ENCODE results near the gene UGT1A8. TPM values are rescaled to one million over a fixed set of nuclear protein-coding genes. Genes with fewer than 3 reads are reported as not detected.

Gene UGT1A8
- polyA plus RNA-seq, 2 of the 4 experiments (the other 2 are of a cell fraction) = 0.22 TPM; not detected in 1

DNA sequence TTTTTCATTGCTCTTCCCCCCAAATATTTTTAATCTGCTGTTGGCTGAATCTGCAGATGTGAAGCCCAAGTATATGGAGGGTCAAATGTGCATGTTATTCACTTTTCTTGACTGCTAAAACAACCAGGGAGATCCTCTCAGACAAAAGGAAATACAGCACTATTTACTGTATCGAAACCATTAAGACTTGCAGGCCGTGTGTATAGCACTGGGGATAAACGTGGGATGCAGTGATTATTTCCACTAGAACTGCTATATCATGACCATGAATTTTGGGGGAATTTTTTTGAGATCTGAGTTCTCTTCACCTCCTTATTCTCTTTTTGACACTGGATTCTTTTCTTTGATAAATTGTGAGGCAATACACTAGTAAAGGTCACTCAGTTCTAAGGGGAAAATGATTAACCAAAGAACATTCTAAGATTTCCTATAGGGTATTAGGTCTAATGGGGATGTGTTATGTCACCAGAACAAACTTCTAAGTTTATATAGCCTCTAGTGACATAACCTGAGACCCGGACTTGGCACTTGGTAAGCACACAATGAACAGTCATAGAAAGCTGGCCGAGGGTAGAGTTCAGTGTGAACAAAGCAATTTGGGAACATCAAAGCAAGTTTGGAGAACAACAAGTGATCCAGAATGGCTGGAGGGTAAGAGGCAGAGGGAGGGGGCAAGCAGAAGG is 127.8 kb downstream of the UGT1A8 start (continued):
- TF ChIP-seq KDM5A (IDR thresholded peaks at IDR 0.05) (no peak), EHF (CRISPR knock-in tag; IDR thresholded peaks at IDR 0.05) (no peak), HDAC2 (IDR thresholded peaks at IDR 0.05) (no peak), HMGXB4 (CRISPR knock-in tag; IDR thresholded peaks at IDR 0.05; ENCODE audit: borderline replicate concordance) (no peak), RNF2 (IDR thresholded peaks at IDR 0.05; ENCODE audit: borderline replicate concordance, low read depth) (no peak), TFCP2L1 (CRISPR knock-in tag; IDR thresholded peaks at IDR 0.05) (no peak), BHLHE40 (IDR thresholded peaks at IDR 0.05; ENCODE audit: low read depth, low read length) (no peak), SREBF2 (IDR thresholded peaks at IDR 0.05) (no peak), RCOR1 (IDR thresholded peaks at IDR 0.05; ENCODE audit: low read depth, low read length) (no peak), EP300 (IDR thresholded peaks at IDR 0.05) (peak; percentile 81 to 95; a peak in 4 of 5 replicates), SMC3 (IDR thresholded peaks at IDR 0.05) (0 out of 3 replicates have a peak, but pooled peaks have one; percentile 19), MAZ (IDR thresholded peaks at IDR 0.05; ENCODE audit: borderline replicate concordance, low read depth, low read length) (no peak), ESRRA (IDR thresholded peaks at IDR 0.05; ENCODE audit: borderline replicate concordance, low read length) (no peak), HOXA7 (CRISPR knock-in tag; IDR thresholded peaks at IDR 0.05) (no peak), POLR2AphosphoS2 (conservative IDR thresholded peaks at IDR 0.05; ENCODE audit: low read length) (no peak), CBX2 (IDR thresholded peaks at IDR 0.05; ENCODE audit: borderline replicate concordance, low read depth) (no peak), HEYL (CRISPR knock-in tag; IDR thresholded peaks at IDR 0.05) (no peak), PBX3 (IDR thresholded peaks at IDR 0.05) (no peak), JUN (IDR thresholded peaks at IDR 0.05) (peak; percentile 71 to 81; a peak in 4 of 5 replicates), NPAS2 (CRISPR knock-in tag; IDR thresholded peaks at IDR 0.05; ENCODE audit: borderline replicate concordance) (no peak), RAD21 (conservative IDR thresholded peaks at IDR 0.05 in 1 of 2, IDR thresholded peaks at IDR 0.05 in 1 of 2) (peak in 1 of 2 experiments; percentile 37; a peak in 2 of 5 replicates), HES2 (IDR thresholded peaks at IDR 0.05) (0 out of 2 replicates have a peak, but pooled peaks have one; percentile 11), ZC3H11A (IDR thresholded peaks at IDR 0.05) (no peak), CTCF (IDR thresholded peaks at IDR 0.05) (no peak), ZSCAN20 (CRISPR knock-in tag; IDR thresholded peaks at IDR 0.05) (no peak)
- TF ChIP-seq, protein P1, sequence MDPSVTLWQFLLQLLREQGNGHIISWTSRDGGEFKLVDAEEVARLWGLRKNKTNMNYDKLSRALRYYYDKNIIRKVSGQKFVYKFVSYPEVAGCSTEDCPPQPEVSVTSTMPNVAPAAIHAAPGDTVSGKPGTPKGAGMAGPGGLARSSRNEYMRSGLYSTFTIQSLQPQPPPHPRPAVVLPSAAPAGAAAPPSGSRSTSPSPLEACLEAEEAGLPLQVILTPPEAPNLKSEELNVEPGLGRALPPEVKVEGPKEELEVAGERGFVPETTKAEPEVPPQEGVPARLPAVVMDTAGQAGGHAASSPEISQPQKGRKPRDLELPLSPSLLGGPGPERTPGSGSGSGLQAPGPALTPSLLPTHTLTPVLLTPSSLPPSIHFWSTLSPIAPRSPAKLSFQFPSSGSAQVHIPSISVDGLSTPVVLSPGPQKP (IDR thresholded peaks at IDR 0.05; ENCODE audit: low read depth, low read length) = no peak
- TF ChIP-seq, protein P2, sequence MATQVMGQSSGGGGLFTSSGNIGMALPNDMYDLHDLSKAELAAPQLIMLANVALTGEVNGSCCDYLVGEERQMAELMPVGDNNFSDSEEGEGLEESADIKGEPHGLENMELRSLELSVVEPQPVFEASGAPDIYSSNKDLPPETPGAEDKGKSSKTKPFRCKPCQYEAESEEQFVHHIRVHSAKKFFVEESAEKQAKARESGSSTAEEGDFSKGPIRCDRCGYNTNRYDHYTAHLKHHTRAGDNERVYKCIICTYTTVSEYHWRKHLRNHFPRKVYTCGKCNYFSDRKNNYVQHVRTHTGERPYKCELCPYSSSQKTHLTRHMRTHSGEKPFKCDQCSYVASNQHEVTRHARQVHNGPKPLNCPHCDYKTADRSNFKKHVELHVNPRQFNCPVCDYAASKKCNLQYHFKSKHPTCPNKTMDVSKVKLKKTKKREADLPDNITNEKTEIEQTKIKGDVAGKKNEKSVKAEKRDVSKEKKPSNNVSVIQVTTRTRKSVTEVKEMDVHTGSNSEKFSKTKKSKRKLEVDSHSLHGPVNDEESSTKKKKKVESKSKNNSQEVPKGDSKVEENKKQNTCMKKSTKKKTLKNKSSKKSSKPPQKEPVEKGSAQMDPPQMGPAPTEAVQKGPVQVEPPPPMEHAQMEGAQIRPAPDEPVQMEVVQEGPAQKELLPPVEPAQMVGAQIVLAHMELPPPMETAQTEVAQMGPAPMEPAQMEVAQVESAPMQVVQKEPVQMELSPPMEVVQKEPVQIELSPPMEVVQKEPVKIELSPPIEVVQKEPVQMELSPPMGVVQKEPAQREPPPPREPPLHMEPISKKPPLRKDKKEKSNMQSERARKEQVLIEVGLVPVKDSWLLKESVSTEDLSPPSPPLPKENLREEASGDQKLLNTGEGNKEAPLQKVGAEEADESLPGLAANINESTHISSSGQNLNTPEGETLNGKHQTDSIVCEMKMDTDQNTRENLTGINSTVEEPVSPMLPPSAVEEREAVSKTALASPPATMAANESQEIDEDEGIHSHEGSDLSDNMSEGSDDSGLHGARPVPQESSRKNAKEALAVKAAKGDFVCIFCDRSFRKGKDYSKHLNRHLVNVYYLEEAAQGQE (IDR thresholded peaks at IDR 0.05) = no peak
- TF ChIP-seq, protein P3, sequence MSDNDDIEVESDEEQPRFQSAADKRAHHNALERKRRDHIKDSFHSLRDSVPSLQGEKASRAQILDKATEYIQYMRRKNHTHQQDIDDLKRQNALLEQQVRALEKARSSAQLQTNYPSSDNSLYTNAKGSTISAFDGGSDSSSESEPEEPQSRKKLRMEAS (IDR thresholded peaks at IDR 0.05) = no peak
- TF ChIP-seq, protein P4, sequence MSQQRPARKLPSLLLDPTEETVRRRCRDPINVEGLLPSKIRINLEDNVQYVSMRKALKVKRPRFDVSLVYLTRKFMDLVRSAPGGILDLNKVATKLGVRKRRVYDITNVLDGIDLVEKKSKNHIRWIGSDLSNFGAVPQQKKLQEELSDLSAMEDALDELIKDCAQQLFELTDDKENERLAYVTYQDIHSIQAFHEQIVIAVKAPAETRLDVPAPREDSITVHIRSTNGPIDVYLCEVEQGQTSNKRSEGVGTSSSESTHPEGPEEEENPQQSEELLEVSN (IDR thresholded peaks at IDR 0.05; ENCODE audit: borderline replicate concordance, low read depth) = no peak

All from A549 (cell line).